Measurements from ENCODE around the gene HS3ST5.

HS3ST5 gene

GRCh38 chr6:114342826-114343781, at the start of gene HS3ST5:
TSS of gene HS3ST5 (minus strand) at chr6:114343023. CDS start at chr6:114062845, 280,178 bp downstream.
- DNase-seq = no peak

GRCh38 chr6:114390176-114390575, 47.4 kb upstream of the HS3ST5 start:
- DNase-seq = no peak

- no peak for DNase-seq
Observed at GRCh38 chr6:114389111-114389510, 46.3 kb upstream of the HS3ST5 start.

- DNase-seq = no peak
Observed at GRCh38 chr6:114382406-114382805, 39.6 kb upstream of the HS3ST5 start.

- DNase-seq = no peak
Observed at GRCh38 chr6:114377881-114378280, 35.1 kb upstream of the HS3ST5 start.

- DNase-seq = no peak
Observed at GRCh38 chr6:114376611-114377175, 33.9 kb upstream of the HS3ST5 start.

- DNase-seq = no peak
Observed at GRCh38 chr6:114375541-114376192, 32.8 kb upstream of the HS3ST5 start.

GRCh38 chr6:114367315-114367961, 24.6 kb upstream of the HS3ST5 start:
- no peak for DNase-seq

- DNase-seq = no peak
Observed at GRCh38 chr6:114366899-114367298, 24.1 kb upstream of the HS3ST5 start.

GRCh38 chr6:114364301-114364700, 21.5 kb upstream of the HS3ST5 start:
- DNase-seq = no peak

- DNase-seq = no peak
Observed at GRCh38 chr6:114362957-114363356, 20.1 kb upstream of the HS3ST5 start.

GRCh38 chr6:114362396-114362795, 19.6 kb upstream of the HS3ST5 start:
- DNase-seq = no peak

- no peak for DNase-seq
Observed at GRCh38 chr6:114361036-114361435, 18.2 kb upstream of the HS3ST5 start.

- DNase-seq = no peak
Observed at GRCh38 chr6:114355300-114355699, 12.5 kb upstream of the HS3ST5 start.

GRCh38 chr6:114354482-114354881, 11.7 kb upstream of the HS3ST5 start:
- no peak for DNase-seq

- DNase-seq = no peak
Observed at GRCh38 chr6:114346451-114346850, 3.6 kb upstream of the HS3ST5 start.

GRCh38 chr6:114344971-114345275, 2.1 kb upstream of the HS3ST5 start:
- no peak for DNase-seq

- DNase-seq = no peak
Observed at GRCh38 chr6:114344246-114344970, 1.6 kb upstream of the HS3ST5 start.

- no peak for DNase-seq
Observed at GRCh38 chr6:114343782-114344144, 940 bp upstream of the HS3ST5 start.

GRCh38 chr6:114342086-114342825, 567 bp downstream of the HS3ST5 start:
- DNase-seq = no peak

- no peak for DNase-seq
Observed at GRCh38 chr6:114339706-114340105, 3.1 kb downstream of the HS3ST5 start.

GRCh38 chr6:114334237-114334636, 8.6 kb downstream of the HS3ST5 start:
- no peak for DNase-seq

Data from activated CD4-positive, alpha-beta T cell treated with anti-CD3 and anti-CD28 coated beads for 1 hour (primary cell).